Esophagus mucosa (tissue), 1 donor: ENCODE data around the gene EPS8L1. TPM values are rescaled to one million over a fixed set of nuclear protein-coding genes. Genes with fewer than 3 reads are reported as not detected.
"Not testable (repeated sequence)": the region's sequence is repeated elsewhere in the genome, so short reads cannot be mapped to it uniquely, and the experiment has no call there.

Source experiments
- ATAC-seq: fragments of 200-7000 bp; cut with Tn5 transposase; one replicate; pipeline ENCODE4 v1.9.1; 2020
- total RNA-seq: library from RNA; stranded (reverse); gene quantifications from one replicate; pipeline ENCODE4 v1.2.4, GENCODE V29; 2023
- donor health status: DM: yes; HTN: yes; CAD: no.

Gene EPS8L1
- total RNA-seq, 1 donor from 2014 or later, result 199 TPM

- ATAC-seq, result peak; percentile 84
These were observed 24.7 kb upstream of the EPS8L1 start for GRCh38 chr19:55050749-55051532.

GRCh38 chr19:55053735-55054134, 21.9 kb upstream of the EPS8L1 start:
- ATAC-seq, result no peak

- ATAC-seq, result no peak
These were observed 18.8 kb upstream of the EPS8L1 start for GRCh38 chr19:55056827-55057226.

GRCh38 chr19:55058781-55059610, 16.7 kb upstream of the EPS8L1 start:
- ATAC-seq, result no peak

GRCh38 chr19:55060287-55060686, 15.4 kb upstream of the EPS8L1 start:
- ATAC-seq, result not testable (repeated sequence)

- peak; percentile 98 for ATAC-seq
These were observed 12.8 kb upstream of the EPS8L1 start, which contains the start of gene RDH13 for GRCh38 chr19:55062735-55063491. TSS of gene RDH13 (minus strand) at chr19:55063148. CDS start at chr19:55063032, 116 bp downstream.

- ATAC-seq, result no peak
These were observed 12.2 kb upstream of the EPS8L1 start for GRCh38 chr19:55063492-55063843.

- ATAC-seq, result not testable (repeated sequence)
These were observed 10.2 kb upstream of the EPS8L1 start for GRCh38 chr19:55065516-55065915.

GRCh38 chr19:55066107-55066709, 9.5 kb upstream of the EPS8L1 start:
- no peak for ATAC-seq

GRCh38 chr19:55067869-55068268, 7.8 kb upstream of the EPS8L1 start:
- no peak for ATAC-seq

- ATAC-seq, result peak; percentile 77
These were observed 6.5 kb upstream of the EPS8L1 start for GRCh38 chr19:55068950-55069864.

- ATAC-seq, result no peak
These were observed 5.8 kb upstream of the EPS8L1 start for GRCh38 chr19:55069865-55070197.

- ATAC-seq, result peak; percentile 16
These were observed 5.1 kb upstream of the EPS8L1 start for GRCh38 chr19:55070466-55071128.

- ATAC-seq, result peak; percentile 70
These were observed 4.6 kb upstream of the EPS8L1 start for GRCh38 chr19:55071129-55071502.

- no peak for ATAC-seq
These were observed 3.8 kb upstream of the EPS8L1 start for GRCh38 chr19:55071913-55072312.

GRCh38 chr19:55076321-55076720, 652 bp downstream of the EPS8L1 start:
- no peak for ATAC-seq

- no peak for ATAC-seq
These were observed 1.4 kb downstream of the EPS8L1 start for GRCh38 chr19:55077106-55077505.

- no peak for ATAC-seq
These were observed 3.3 kb downstream of the EPS8L1 start for GRCh38 chr19:55078996-55079395.

GRCh38 chr19:55079400-55080038, 3.9 kb downstream of the EPS8L1 start:
- no peak for ATAC-seq
